ENCODE data around the gene CPS1. TPM values are rescaled to one million over a fixed set of nuclear protein-coding genes. Genes with fewer than 3 reads are reported as not detected.

The CPS1 gene
- total and polyA plus RNA-seq, 10 donors, result 0.30 to 8.1 (median 3.2) TPM

GRCh38 chr2:210718503-210718902 lies 162.1 kb downstream of the CPS1 start:
- Histone ChIP-seq H3K27me3 (replicated peaks in 1 of 7) (no peaks in the 10 kb centered on the region), H3K4me1 (no peaks in the 10 kb centered on the region), H3K27ac (no peak overlapping the region), H3K36me3 (no peaks in the 10 kb centered on the region), H3K9me3 (no peaks in the 10 kb centered on the region), H3K4me3 (no peak overlapping the region)
- intact Hi-C loops (cut with DNase I; ENCODE audit: low total_unique reads), result no loop called here
- TF ChIP-seq POLR2A (IDR thresholded peaks at IDR 0.05), result no peak
- no peak for TF ChIP-seq CTCF (IDR thresholded peaks at IDR 0.05 in 8 of 11, conservative IDR thresholded peaks at IDR 0.05 in 3 of 11)
- no peak for TF ChIP-seq POLR2AphosphoS5 (IDR thresholded peaks at IDR 0.05)
- WGBS, 5 donors, result 44 to 82% (median 63%) methylated on average over 3 of the region's 3 CpGs
- no peak for DNase-seq

GRCh38 chr2:210722092-210722491 lies 165.7 kb downstream of the CPS1 start:
- Histone ChIP-seq H3K27me3 (replicated peaks in 1 of 7) (no peaks in the 10 kb centered on the region), H3K27ac (no peak overlapping the region), H3K4me1 (no peaks in the 10 kb centered on the region), H3K36me3 (no peaks in the 10 kb centered on the region), H3K9me3 (no peaks in the 10 kb centered on the region), H3K4me3 (no peak overlapping the region)
- intact Hi-C loops (cut with DNase I; ENCODE audit: low total_unique reads), result no loop called here
- TF ChIP-seq POLR2A (IDR thresholded peaks at IDR 0.05) (no peak), CTCF (IDR thresholded peaks at IDR 0.05 in 8 of 11, conservative IDR thresholded peaks at IDR 0.05 in 3 of 11) (no peak), POLR2AphosphoS5 (IDR thresholded peaks at IDR 0.05) (no peak)
- no peak for DNase-seq
- WGBS, 5 donors, result 83 to 95% (median 91%) methylated on average over 3 of the region's 3 CpGs

GRCh38 chr2:210727549-210727948 lies 171.2 kb downstream of the CPS1 start:
- H3K36me3 ChIP-seq, result no peaks in the 10 kb centered on the region
- intact Hi-C loops (cut with DNase I; ENCODE audit: low total_unique reads), result no loop called here
- no peaks in the 10 kb centered on the region for H3K4me1 ChIP-seq
- H3K27me3 ChIP-seq (replicated peaks in 1 of 7), result no peaks in the 10 kb centered on the region
- DNase-seq, result no peak
- H3K27ac ChIP-seq, result no peak overlapping the region
- TF ChIP-seq CTCF (IDR thresholded peaks at IDR 0.05 in 8 of 11, conservative IDR thresholded peaks at IDR 0.05 in 3 of 11) (no peak), POLR2AphosphoS5 (IDR thresholded peaks at IDR 0.05) (no peak), POLR2A (IDR thresholded peaks at IDR 0.05) (no peak)
- no peaks in the 10 kb centered on the region for H3K9me3 ChIP-seq
- no peak overlapping the region for H3K4me3 ChIP-seq

Other genes starting within 250 kb of the CPS1 start
- not detected for gene MYL1, start 241.4 kb upstream of the CPS1 start, total RNA-seq
- gene MYL1, start 241.4 kb upstream of the CPS1 start, polyA plus RNA-seq, result under 1 TPM in 2 of 3 donors, not detected in 1; 0.06 to 0.78 TPM
- 10 to 100 TPM; 31.5 to 42.1 (median 35.2) TPM for gene LANCL1, start 79.8 kb upstream of the CPS1 start, total RNA-seq
- 10 to 100 TPM; 10.9 to 15.6 (median 12.0) TPM for gene LANCL1, start 79.8 kb upstream of the CPS1 start, polyA plus RNA-seq